Colon (tissue), 2 donors: ENCODE data around the gene AKT3.
"Not testable (repeated sequence)": the region's sequence is repeated elsewhere in the genome, so short reads cannot be mapped to it uniquely, and the experiment has no call there.

Experiments
- FAIRE-seq: peaks from 2 replicates; lab custom pipeline; 2012; peaks lifted over from hg19 to GRCh38; lab: Jason Lieb, UNC
- donor health status: control.
- donor health status: control.

Gene AKT3

GRCh38 chr1:243783714-243784113, 66.3 kb downstream of the AKT3 start:
- no peak for FAIRE-seq

DNA sequence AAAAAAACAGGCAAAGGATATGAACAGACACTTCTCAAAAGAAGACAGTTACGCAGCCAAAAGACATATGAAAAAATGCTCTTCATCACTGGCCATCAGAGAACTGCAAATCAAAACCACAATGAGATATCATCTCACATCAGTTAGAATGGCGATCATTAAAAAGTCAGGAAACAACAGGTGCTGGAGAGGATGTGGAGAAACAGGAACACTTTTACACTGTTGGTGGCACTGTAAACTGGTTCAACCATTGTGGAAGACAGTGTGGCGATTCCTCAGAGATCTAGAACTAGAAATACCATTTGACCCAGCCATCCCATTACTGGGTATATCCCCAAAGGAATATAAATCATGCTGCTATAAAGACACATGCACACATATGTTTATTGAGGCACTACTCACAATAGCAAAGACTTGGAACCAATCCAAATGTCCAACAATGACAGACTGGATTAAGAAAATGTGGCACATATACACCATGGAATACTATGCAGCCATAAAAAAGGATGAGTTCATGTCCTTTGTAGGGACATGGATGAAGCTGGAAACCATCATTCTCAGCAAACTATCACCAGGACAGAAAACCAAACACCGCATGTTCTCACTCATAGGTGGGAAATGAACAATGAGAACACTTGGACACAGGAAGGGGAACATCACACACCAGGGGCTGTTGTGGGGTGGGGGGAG, 77.5 kb downstream of the AKT3 start:
- not testable (repeated sequence) for FAIRE-seq

GRCh38 chr1:243770860-243771259, 79.2 kb downstream of the AKT3 start:
- no peak for FAIRE-seq

- no peak for FAIRE-seq
Observed at GRCh38 chr1:243765676-243766075, 84.4 kb downstream of the AKT3 start.

- no peak for FAIRE-seq
Observed at GRCh38 chr1:243763806-243764205, 86.2 kb downstream of the AKT3 start.

DNA sequence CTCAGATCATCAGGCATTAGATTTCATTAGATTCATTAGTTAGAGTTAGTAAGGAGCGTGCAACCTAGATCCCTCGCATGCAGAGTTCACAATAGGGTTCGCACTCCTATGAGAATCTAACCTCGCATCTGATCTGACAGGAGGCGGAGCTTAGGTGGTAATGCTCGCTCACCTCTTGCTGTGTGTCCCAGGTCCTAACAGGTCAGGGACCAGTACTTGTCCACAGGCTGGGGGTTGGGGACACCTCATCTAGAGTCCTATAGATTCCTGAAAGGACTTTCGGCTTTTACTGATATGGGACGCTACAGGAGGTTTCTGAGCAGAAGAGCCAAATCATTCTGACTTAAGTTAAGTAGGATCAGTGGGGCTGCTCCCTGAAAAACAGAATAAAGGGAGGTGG, 91.4 kb downstream of the AKT3 start:
- FAIRE-seq, result no peak

- FAIRE-seq, result no peak
Observed at GRCh38 chr1:243756529-243756928, 93.5 kb downstream of the AKT3 start.

DNA sequence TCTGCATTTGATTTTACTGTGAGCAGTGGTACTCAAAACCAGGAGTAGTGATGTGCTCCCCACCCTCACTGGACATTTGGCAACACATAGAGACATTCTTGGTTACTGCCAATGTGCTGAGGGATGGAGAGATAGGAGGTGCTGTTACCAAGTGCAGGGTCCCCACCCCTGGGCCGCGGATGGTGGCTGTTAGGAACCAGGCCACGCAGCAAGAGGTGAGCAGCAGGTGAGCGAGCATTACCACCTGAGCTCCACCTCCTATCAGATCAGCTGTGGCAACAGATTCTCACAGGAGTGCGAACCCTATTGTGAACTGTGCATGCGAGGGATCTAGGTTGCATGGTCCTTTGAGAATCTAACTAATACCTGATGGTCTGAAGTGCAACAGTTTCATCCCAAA, 95.7 kb downstream of the AKT3 start:
- FAIRE-seq, result no peak

DNA sequence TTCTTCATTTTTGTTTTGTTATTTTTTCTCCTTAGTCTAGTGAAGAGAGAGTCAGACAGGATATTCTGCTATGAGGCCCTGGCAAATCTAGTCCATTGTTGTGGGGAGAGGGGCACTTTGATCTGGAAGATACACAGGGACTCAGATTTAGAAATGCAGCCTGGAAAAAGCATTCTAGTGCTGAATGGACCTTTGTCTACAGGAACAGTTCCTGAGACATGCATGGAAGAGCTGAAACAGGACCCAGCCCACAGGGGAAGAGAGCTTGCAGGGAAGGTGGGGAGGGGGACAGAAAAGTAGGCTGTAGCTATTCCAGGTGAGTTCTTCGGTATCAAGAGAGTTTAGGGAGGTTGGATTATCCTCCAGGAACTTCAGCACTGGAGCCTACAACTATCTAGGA, 98.5 kb downstream of the AKT3 start:
- no peak for FAIRE-seq

- peak; percentile 31 for FAIRE-seq
Observed at GRCh38 chr1:243748706-243749283, 101.2 kb downstream of the AKT3 start.

- peak; percentile 21 for FAIRE-seq
Observed at GRCh38 chr1:243748227-243748626, 101.8 kb downstream of the AKT3 start.

GRCh38 chr1:243746751-243747150, 103.3 kb downstream of the AKT3 start:
- FAIRE-seq, result no peak

- FAIRE-seq, result no peak
Observed at GRCh38 chr1:243745356-243745755, 104.7 kb downstream of the AKT3 start.

DNA sequence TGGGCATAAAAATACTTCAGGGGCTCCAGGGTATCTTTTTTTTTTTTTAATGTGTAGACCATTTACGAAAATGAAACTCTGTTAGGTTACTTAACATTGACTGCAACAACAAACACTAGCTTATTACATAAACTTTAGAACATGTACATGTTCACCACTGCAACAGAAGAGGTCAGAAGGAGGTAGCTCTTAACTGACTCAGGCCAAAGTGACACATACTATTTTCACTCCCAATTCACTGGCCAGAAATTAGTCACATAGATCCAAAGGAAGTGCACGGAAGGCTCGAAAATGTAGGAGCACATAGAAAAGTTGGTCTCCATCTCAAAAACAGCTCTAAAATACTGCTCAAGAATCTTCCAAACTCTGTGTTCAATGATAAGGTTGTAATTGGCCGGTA, 107.2 kb downstream of the AKT3 start:
- FAIRE-seq, result no peak

DNA sequence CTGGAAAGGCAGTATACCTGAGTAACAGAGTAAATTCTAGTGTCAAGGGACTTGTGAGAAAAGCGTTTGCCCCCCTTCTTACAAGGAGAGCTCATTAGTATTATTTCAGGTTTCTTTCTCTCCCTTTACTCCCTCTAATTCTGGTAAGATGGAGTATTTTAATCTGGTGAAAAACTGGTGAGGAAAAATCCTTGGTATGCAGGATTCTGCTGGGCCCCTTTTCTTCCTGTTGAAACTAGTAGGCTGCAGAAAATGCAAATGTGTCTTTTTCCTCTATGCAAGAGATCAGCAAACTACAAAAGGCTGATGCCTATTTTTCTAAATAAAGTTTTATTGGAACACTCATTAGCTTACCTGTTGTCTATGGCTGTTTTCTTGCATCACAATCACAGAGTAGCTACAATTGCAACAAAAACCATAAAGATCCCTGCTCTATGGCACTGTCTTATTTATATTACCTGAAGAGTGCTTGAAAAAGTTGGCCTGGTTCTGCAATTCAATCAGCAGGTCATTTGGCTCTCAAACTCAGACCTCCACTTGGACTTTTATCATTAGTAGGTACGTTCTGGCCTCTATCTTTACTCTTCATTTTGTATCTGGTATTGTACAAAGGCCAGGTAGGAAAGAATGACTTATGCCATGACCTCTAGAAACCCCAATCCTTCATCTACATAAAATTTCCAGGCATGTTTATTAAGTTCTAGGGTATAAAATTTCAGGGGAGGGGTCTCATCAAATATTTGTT, 109.6 kb downstream of the AKT3 start:
- no peak for FAIRE-seq

DNA sequence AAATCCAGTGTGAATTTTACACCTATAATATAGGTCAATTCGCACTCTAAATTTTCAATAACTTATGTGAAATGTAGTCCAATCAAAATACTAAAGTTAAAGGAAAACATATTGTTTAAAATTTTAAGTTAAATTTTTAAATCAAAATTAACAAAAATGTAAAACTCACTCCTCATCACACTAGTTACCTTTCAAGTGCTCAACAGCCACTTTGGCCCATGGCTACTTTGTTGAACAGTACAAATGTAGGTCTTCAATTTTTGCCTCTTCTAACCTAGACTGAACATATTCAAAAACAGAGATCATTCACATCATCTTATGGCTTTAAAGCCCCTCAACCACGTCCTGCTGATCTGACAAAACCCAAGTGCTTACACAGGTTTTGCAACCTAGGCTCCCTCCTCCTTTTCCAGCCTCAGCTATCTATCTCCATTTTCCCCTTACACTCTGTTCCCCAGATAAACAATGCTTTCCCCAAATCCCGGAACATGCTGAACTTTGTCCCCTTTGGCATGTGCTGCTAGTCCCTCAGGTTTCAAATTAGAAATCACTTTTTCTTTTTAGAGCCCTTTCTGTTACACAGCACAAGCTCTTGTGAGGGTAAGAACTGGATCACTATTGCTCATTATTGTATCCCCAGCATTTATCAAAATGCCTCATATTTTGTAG, 110.6 kb downstream of the AKT3 start:
- FAIRE-seq, result no peak

DNA sequence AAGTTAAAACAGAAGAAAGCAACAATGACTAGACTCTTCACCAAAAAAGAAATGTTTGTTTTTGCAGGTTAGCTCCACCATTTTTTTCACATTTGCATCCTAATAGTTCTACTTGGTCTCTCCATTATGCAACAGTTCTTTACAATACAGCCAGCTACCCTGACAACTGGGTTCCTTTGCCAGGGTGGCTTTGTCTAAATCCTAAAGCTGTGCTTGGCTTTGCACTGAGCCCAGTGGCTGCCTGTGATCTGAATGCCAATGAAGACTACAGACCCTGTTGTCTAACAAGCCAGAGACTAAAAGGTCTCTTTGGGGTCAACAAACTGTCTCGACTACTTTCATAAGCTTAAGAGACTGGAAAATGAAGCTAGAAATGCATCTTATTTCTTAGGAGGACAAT, 112.0 kb downstream of the AKT3 start:
- FAIRE-seq, result no peak

DNA sequence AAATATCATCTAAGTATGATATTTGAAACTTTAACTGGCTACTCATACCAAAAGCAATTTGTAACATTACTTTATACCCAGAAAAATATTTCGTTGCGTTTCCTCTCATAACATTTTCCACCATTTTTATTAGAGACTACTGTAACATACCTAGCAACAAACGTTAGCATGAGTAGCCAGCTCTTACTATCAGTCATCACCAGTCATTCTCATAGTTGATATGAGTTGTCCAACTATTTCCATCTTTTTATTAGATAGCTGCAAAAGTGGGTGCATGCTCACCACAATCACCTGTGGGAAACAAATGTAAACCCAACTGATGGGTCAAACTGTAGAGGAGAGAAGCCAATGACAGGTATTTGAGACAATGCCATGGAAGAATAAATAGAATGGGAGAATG, 114.6 kb downstream of the AKT3 start:
- FAIRE-seq, result no peak

GRCh38 chr1:243734308-243734695, 115.7 kb downstream of the AKT3 start:
- no peak for FAIRE-seq

DNA sequence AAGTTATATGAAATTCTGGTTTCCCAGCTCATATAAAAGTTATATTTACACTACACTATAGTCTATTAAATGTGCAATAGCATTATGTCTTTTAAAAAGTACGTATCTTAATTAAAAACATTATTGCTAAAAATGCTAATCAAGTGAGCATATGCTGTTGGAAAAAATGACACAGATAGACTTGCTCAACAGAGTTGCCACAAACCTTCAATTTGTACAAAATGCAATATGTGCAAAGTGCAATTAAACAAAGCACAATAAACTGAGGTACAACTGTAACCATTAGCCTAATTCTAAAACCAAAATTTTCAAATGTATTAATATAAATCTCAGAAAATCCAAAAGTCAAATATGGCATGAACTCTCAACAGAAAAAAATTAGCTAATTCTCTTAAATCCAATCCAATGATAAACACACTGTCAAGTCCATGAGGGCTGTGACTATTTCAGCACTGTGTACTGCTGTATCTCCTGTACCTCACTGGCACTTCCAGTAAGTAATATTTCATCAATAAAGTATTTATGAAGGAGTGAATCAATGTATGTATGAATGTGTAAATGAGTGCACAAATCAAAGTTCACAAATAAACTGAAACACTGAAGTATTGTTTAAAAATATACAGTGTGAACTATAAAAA, 116.3 kb downstream of the AKT3 start:
- FAIRE-seq, result no peak

GRCh38 chr1:243732637-243733036, 117.4 kb downstream of the AKT3 start:
- no peak for FAIRE-seq

DNA sequence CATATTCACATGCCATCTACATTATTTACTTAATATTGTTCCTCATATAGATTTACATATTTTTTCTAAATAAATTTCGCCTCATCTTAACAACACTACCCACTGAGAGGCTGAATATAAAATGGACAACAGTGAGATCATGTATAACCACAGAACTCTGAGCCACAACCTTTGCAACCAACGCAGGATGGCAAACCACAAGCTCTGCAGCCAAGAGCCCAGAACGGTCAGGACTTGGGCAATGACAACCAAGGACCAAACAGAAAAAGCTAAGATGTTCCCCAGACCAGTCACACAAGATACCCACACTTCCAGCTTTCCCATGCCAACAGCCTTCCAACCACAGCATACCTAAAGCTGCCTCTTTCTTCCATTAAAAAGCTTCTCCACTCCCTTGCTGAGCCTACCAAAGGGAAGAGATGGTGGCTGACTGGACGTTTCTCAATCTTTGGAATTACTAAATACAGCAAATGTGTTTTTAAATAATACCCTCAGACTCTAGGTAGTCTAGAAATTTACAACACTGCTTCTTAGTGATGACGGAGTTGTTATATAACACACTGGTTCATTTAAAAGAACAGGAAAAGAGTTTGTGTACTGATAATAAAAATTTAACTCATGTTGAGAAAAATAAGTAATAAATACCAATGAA, 117.9 kb downstream of the AKT3 start:
- no peak for FAIRE-seq
